ENCODE measurements around the gene MRPL24. TPM values are rescaled to one million over a fixed set of nuclear protein-coding genes. Genes with fewer than 3 reads are reported as not detected.

MRPL24 gene
- total RNA-seq, 1 donor from 2014 or later, result 124 TPM

GRCh38 chr1:156746406-156746727, 5.5 kb upstream of the MRPL24 start:
- intact Hi-C loops (cut with micrococcal nuclease), result no loop called here
- Mint-ChIP-seq H3K27ac (peak overlapping the region; percentile 89), H3K9me3 (no peaks in the 10 kb centered on the region), H3K4me3 (ENCODE audit: low read depth) (peak overlapping the region; percentile 33), H3K36me3 (ENCODE audit: low read depth) (peaks cover 77% of the 10 kb centered on the region), H3K4me1 (ENCODE audit: low read depth) (peaks cover 44% of the 10 kb centered on the region), H3K27me3 (ENCODE audit: low read depth) (no peaks in the 10 kb centered on the region)
- no peak for DNase-seq (ENCODE audit: low spot score)

GRCh38 chr1:156745881-156746280, 5.0 kb upstream of the MRPL24 start:
- DNase-seq (ENCODE audit: low spot score), result no peak
- Mint-ChIP-seq H3K36me3 (ENCODE audit: low read depth) (peaks cover 80% of the 10 kb centered on the region), H3K4me3 (ENCODE audit: low read depth) (no peak overlapping the region), H3K27me3 (ENCODE audit: low read depth) (no peaks in the 10 kb centered on the region), H3K4me1 (ENCODE audit: low read depth) (peaks cover 46% of the 10 kb centered on the region), H3K9me3 (no peaks in the 10 kb centered on the region), H3K27ac (peak overlapping the region; percentile 63)
- intact Hi-C loops (cut with micrococcal nuclease), result no loop called here

GRCh38 chr1:156744786-156745419, 4.0 kb upstream of the MRPL24 start:
- intact Hi-C loops (cut with micrococcal nuclease), result no loop called here
- Mint-ChIP-seq H3K4me3 (ENCODE audit: low read depth) (no peak overlapping the region), H3K9me3 (no peaks in the 10 kb centered on the region), H3K36me3 (ENCODE audit: low read depth) (peaks cover 79% of the 10 kb centered on the region), H3K4me1 (ENCODE audit: low read depth) (peaks cover 48% of the 10 kb centered on the region), H3K27ac (peak overlapping the region; percentile 63), H3K27me3 (ENCODE audit: low read depth) (no peaks in the 10 kb centered on the region)
- DNase-seq (ENCODE audit: low spot score), result no peak

- Mint-ChIP-seq H3K27ac (no peak overlapping the region), H3K36me3 (ENCODE audit: low read depth) (peaks cover 75% of the 10 kb centered on the region), H3K4me1 (ENCODE audit: low read depth) (peaks cover 44% of the 10 kb centered on the region), H3K4me3 (ENCODE audit: low read depth) (no peak overlapping the region), H3K27me3 (ENCODE audit: low read depth) (no peaks in the 10 kb centered on the region), H3K9me3 (no peaks in the 10 kb centered on the region)
- intact Hi-C loops (cut with micrococcal nuclease), result no loop called here
- DNase-seq (ENCODE audit: low spot score), result no peak
These were observed 3.5 kb upstream of the MRPL24 start for GRCh38 chr1:156744344-156744743.

GRCh38 chr1:156743367-156744302, 2.7 kb upstream of the MRPL24 start:
- intact Hi-C loops (cut with micrococcal nuclease), result no loop called here
- DNase-seq (ENCODE audit: low spot score), result no peak
- H3K4me3 Mint-ChIP-seq (ENCODE audit: low read depth), result no peak overlapping the region
- H3K27me3 Mint-ChIP-seq (ENCODE audit: low read depth), result no peaks in the 10 kb centered on the region
- H3K36me3 Mint-ChIP-seq (ENCODE audit: low read depth), result peaks cover 75% of the 10 kb centered on the region
- no peaks in the 10 kb centered on the region for H3K9me3 Mint-ChIP-seq
- no peak overlapping the region for H3K27ac Mint-ChIP-seq
- peaks cover 44% of the 10 kb centered on the region for H3K4me1 Mint-ChIP-seq (ENCODE audit: low read depth)

GRCh38 chr1:156742801-156743200, 1.9 kb upstream of the MRPL24 start:
- no peak for DNase-seq (ENCODE audit: low spot score)
- H3K27me3 Mint-ChIP-seq (ENCODE audit: low read depth), result no peaks in the 10 kb centered on the region
- no peaks in the 10 kb centered on the region for H3K9me3 Mint-ChIP-seq
- H3K4me1 Mint-ChIP-seq (ENCODE audit: low read depth), result peaks cover 38% of the 10 kb centered on the region
- peak overlapping the region; percentile 92 for H3K27ac Mint-ChIP-seq
- intact Hi-C loops (cut with micrococcal nuclease), result no loop called here
- H3K4me3 Mint-ChIP-seq (ENCODE audit: low read depth), result no peak overlapping the region
- H3K36me3 Mint-ChIP-seq (ENCODE audit: low read depth), result peaks cover 77% of the 10 kb centered on the region

- H3K36me3 Mint-ChIP-seq (ENCODE audit: low read depth), result peaks cover 79% of the 10 kb centered on the region
- no peaks in the 10 kb centered on the region for H3K9me3 Mint-ChIP-seq
- H3K4me1 Mint-ChIP-seq (ENCODE audit: low read depth), result peaks cover 32% of the 10 kb centered on the region
These were observed 1.1 kb upstream of the MRPL24 start for GRCh38 chr1:156742017-156742416.

GRCh38 chr1:156741481-156741983, 644 bp upstream of the MRPL24 start:
- intact Hi-C loops (cut with micrococcal nuclease), result loop anchor here (1.0 kb wide), 3 partner anchors 10 to 26 kb away; partner anchors contain the start of genes HDGF, ISG20L2, METTL25B and PRCC
- H3K4me1 Mint-ChIP-seq (ENCODE audit: low read depth), result peaks cover 31% of the 10 kb centered on the region
- DNase-seq (ENCODE audit: low spot score), result no peak

More at GRCh38 chr1:156742017-156742416, 1.1 kb upstream of the MRPL24 start:
- no peak for DNase-seq (ENCODE audit: low spot score)
- Mint-ChIP-seq H3K4me3 (ENCODE audit: low read depth) (peak overlapping the region; percentile 95), H3K27me3 (ENCODE audit: low read depth) (no peaks in the 10 kb centered on the region), H3K27ac (peak overlapping the region; percentile 92)
- intact Hi-C loops (cut with micrococcal nuclease), result no loop called here

GRCh38 chr1:156740237-156740740, 599 bp downstream of the MRPL24 start:
- no peak for DNase-seq (ENCODE audit: low spot score)
- no peaks in the 10 kb centered on the region for H3K9me3 Mint-ChIP-seq
- H3K27ac Mint-ChIP-seq, result peak overlapping the region; percentile 92
- peaks cover 22% of the 10 kb centered on the region for H3K4me1 Mint-ChIP-seq (ENCODE audit: low read depth)
- H3K27me3 Mint-ChIP-seq (ENCODE audit: low read depth), result no peaks in the 10 kb centered on the region
- intact Hi-C loops (cut with micrococcal nuclease), result no loop called here
- peaks cover 75% of the 10 kb centered on the region for H3K36me3 Mint-ChIP-seq (ENCODE audit: low read depth)
- peak overlapping the region; percentile 95 for H3K4me3 Mint-ChIP-seq (ENCODE audit: low read depth)

More at GRCh38 chr1:156741481-156741983, 644 bp upstream of the MRPL24 start:
- Mint-ChIP-seq H3K36me3 (ENCODE audit: low read depth) (peaks cover 80% of the 10 kb centered on the region), H3K4me3 (ENCODE audit: low read depth) (peak overlapping the region; percentile 95), H3K27ac (peak overlapping the region; percentile 92), H3K9me3 (no peaks in the 10 kb centered on the region), H3K27me3 (ENCODE audit: low read depth) (no peaks in the 10 kb centered on the region)

- no peak for DNase-seq (ENCODE audit: low spot score)
- peak overlapping the region; percentile 72 for H3K4me3 Mint-ChIP-seq (ENCODE audit: low read depth)
- H3K27me3 Mint-ChIP-seq (ENCODE audit: low read depth), result no peaks in the 10 kb centered on the region
- peaks cover 68% of the 10 kb centered on the region for H3K36me3 Mint-ChIP-seq (ENCODE audit: low read depth)
- H3K9me3 Mint-ChIP-seq, result no peaks in the 10 kb centered on the region
- intact Hi-C loops (cut with micrococcal nuclease), result no loop called here
- H3K4me1 Mint-ChIP-seq (ENCODE audit: low read depth), result peaks cover 20% of the 10 kb centered on the region
- peak overlapping the region; percentile 49 for H3K27ac Mint-ChIP-seq
These were observed 2.0 kb downstream of the MRPL24 start for GRCh38 chr1:156738916-156739315.

GRCh38 chr1:156738407-156738806, 2.5 kb downstream of the MRPL24 start:
- intact Hi-C loops (cut with micrococcal nuclease), result no loop called here
- Mint-ChIP-seq H3K4me1 (ENCODE audit: low read depth) (peaks cover 20% of the 10 kb centered on the region), H3K4me3 (ENCODE audit: low read depth) (no peak overlapping the region), H3K9me3 (no peaks in the 10 kb centered on the region), H3K36me3 (ENCODE audit: low read depth) (peaks cover 66% of the 10 kb centered on the region), H3K27me3 (ENCODE audit: low read depth) (no peaks in the 10 kb centered on the region), H3K27ac (no peak overlapping the region)
- DNase-seq (ENCODE audit: low spot score), result no peak

GRCh38 chr1:156733989-156734584, 6.8 kb downstream of the MRPL24 start:
- DNase-seq (ENCODE audit: low spot score), result no peak
- Mint-ChIP-seq H3K27ac (no peak overlapping the region), H3K4me1 (ENCODE audit: low read depth) (peaks cover 20% of the 10 kb centered on the region), H3K27me3 (ENCODE audit: low read depth) (no peaks in the 10 kb centered on the region), H3K4me3 (ENCODE audit: low read depth) (no peak overlapping the region), H3K36me3 (ENCODE audit: low read depth) (peaks cover 51% of the 10 kb centered on the region), H3K9me3 (no peaks in the 10 kb centered on the region)
- intact Hi-C loops (cut with micrococcal nuclease), result no loop called here

Measured in activated T-helper 2 cell treated with anti-CD3 and anti-CD28 coated beads, Interferon-gamma antibody, Interleukin-2, Interleukin-4, amounts not matched to agents 10 μg/mL and 5 μg/mL and 100 μg/mL, durations not matched to agents 14 hours and 24 hours and 36 hours (primary cell).